HEK293T (cell line): ENCODE results near the gene LTBP1.

Experiments
- ARNT ChIP-seq: fragments of 450-650 bp; IDR thresholded peaks from 2 replicates; pipeline ENCODE4 v1.6.1; 2017; ENCODE audit warnings: mild to moderate bottlenecking
- CTBP1 ChIP-seq: fragments of 450-650 bp; IDR thresholded peaks from 2 replicates; pipeline ENCODE4 v1.6.1; 2016; ENCODE audit warnings: borderline replicate concordance
- FOXK2 ChIP-seq: fragments of 450-650 bp; IDR thresholded peaks from 2 replicates; pipeline ENCODE4 v1.6.1; 2016; ENCODE audit warnings: mild to moderate bottlenecking
- SP1 ChIP-seq: fragments of 450-650 bp; IDR thresholded peaks from 2 replicates; pipeline ENCODE4 v1.6.1; 2017
- ZNF384 ChIP-seq: fragments of 450-650 bp; IDR thresholded peaks from 2 replicates; pipeline ENCODE4 v1.6.1; 2016

DNA sequence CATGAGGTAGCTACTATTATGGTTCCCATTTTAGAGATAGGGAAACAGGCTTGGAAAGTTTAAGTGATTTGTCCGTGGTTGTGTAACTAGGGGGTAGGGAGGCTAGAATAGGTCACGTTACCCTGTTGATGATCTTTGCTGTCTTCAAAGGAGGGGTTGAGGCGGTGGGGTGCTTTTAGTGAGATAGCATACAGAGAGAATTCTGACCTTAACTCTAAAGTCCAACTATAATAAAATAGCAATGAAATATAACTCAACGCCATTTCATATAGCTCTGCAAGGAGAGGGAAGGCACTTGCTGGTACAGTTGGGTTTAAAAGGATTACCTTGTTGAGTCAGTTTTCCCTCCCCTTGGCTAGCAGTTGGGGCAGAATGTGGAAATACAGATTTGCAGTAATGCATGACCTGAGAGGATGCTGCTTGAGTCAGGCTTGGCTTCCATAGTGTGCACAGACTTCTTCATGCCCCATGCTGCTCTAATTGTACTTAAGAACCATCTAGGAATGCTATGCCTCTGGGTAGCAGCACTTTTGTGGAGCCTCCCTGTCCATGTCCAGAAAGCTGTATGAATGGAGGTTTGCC, 143.9 kb downstream of the LTBP1 start:
- no peak for TF ChIP-seq SP1
- TF ChIP-seq FOXK2 = no peak
- TF ChIP-seq ARNT = no peak
- no peak for TF ChIP-seq CTBP1
- no peak for TF ChIP-seq ZNF384
